K562 (cell line): ENCODE results near the gene GXYLT2.

ENCODE experiments used
- BACH1 ChIP-seq: fragments of 200-800 bp; sonication (Bioruptor generic); IDR thresholded peaks from 2 replicates; pipeline ENCODE4 v1.6.1; 2016; ENCODE audit warnings: missing genetic modification characterization, missing compliant biosample characterization
- CHD4 ChIP-seq: fragments of 200-600 bp; sonication (generic); IDR thresholded peaks from 3 replicates; pipeline ENCODE4 v1.6.1; 2012; ENCODE audit warnings: low read depth, mild to moderate bottlenecking, mixed read lengths, low read length, inconsistent platforms; ENCODE audit not compliant: insufficient read depth, insufficient replicate concordance, poor library complexity, severe bottlenecking
- EP300 ChIP-seq: IDR thresholded peaks from 2 replicates; pipeline ENCODE4 v1.6.1; 2012; ENCODE audit warnings: low read length, improper control_type of control experiment
- ERF ChIP-seq: fragments of 450-650 bp; formaldehyde crosslinking; IDR thresholded peaks from 2 replicates; pipeline ENCODE4 v1.4.0; 2020; ENCODE audit warnings: mild to moderate bottlenecking, mixed read lengths
- HDGF ChIP-seq: fragments of 450-650 bp; IDR thresholded peaks from 2 replicates; pipeline ENCODE4 v1.6.1; 2016
- JUN ChIP-seq, 2 experiments: sonication (generic) in 1 of 2; formaldehyde crosslinking in 1 of 2; IDR thresholded peaks; 2 replicates each; pipeline versions ENCODE4 v1.6.1 to v1.8.0; 2012 to 2022; ENCODE audit warnings: borderline replicate concordance in 2 of 2, mild to moderate bottlenecking in 2 of 2, improper control_type of control experiment in 1 of 2, low read depth in 1 of 2, low read length in 1 of 2, missing genetic modification reagents in 1 of 2
- POLR2AphosphoS5 ChIP-seq: IDR thresholded peaks from 2 replicates; pipeline ENCODE4 v1.6.1; 2011; ENCODE audit warnings: mild to moderate bottlenecking, low read depth, low read length, moderate library complexity; ENCODE audit not compliant: control insufficient read depth, insufficient read depth
- SRSF1 ChIP-seq: fragments of 200-400 bp; formaldehyde crosslinking; IDR thresholded peaks from 2 replicates; pipeline ENCODE4 v1.6.1; 2017; ENCODE audit warnings: mild to moderate bottlenecking, low read depth, low read length, moderate library complexity
- TAF9B ChIP-seq: fragments of 450-650 bp; IDR thresholded peaks from 2 replicates; pipeline ENCODE4 v1.6.1; 2018; ENCODE audit warnings: mild to moderate bottlenecking; ENCODE audit not compliant: partially characterized antibody
- YY1 ChIP-seq, 3 experiments: IDR thresholded peaks; 2 replicates each; pipeline ENCODE4 v1.6.1; 2011; ENCODE audit warnings: low read length in 2 of 3, mild to moderate bottlenecking in 2 of 3, moderate library complexity in 2 of 3, borderline replicate concordance in 1 of 3, control low read depth in 1 of 3, low read depth in 1 of 3; ENCODE audit not compliant: insufficient read depth in 3 of 3, insufficient replicate concordance in 2 of 3, control insufficient read depth in 1 of 3, insufficient read length in 1 of 3; ENCODE audit errors: extremely low read depth in 1 of 3
- ZNF384 ChIP-seq: IDR thresholded peaks from 2 replicates; pipeline ENCODE4 v1.6.1; 2012; ENCODE audit warnings: low read depth, low read length, improper control_type of control experiment
- TF ChIP-seq, protein P1 (sequence below): sonication (generic); formaldehyde crosslinking; IDR thresholded peaks from 2 replicates; pipeline ENCODE4 v1.9.0; 2022; ENCODE audit warnings: mild to moderate bottlenecking, missing genetic modification reagents
- TF ChIP-seq, protein P2 (sequence below): fragments of 450-650 bp; formaldehyde crosslinking; IDR thresholded peaks from 2 replicates; pipeline ENCODE4 v1.4.0; 2020; ENCODE audit warnings: mild to moderate bottlenecking, moderate library complexity

DNA sequence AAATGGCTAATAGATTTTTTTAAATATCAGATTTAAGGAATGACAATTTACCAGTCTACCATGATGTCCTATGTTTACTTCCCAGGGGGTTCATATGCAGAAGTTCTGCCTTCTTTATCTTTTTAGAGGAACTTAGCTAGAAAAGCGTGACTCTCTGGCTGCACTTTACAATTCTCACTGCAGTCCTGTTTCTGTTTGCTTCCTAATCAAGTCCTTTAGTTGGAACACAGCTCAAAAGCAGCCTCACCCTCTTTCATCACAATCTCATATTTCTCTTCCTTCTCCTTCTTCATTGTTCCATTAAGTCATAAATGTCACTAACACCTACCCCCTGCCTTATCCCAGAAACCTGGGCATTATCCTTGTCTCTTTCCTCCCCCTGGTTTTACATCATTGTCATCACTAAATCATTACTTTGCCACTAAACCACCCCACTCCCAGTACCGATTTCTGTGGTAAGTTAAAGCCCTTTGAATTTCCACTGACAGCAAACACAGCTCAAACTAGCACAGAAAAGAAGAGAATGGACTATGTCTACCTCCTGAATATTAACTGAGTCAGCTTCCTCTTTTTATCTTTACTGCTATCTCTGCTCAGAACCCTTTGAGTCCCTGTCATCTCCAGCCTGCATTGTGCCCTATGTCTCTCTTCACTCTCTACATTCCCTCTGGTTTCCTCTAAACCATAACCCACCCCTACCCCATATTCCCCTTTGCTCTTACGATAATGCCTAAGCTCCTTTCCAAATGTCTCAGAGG, 94.9 kb downstream of the GXYLT2 start:
- TF ChIP-seq ZNF384 = no peak
- TF ChIP-seq, protein P1, sequence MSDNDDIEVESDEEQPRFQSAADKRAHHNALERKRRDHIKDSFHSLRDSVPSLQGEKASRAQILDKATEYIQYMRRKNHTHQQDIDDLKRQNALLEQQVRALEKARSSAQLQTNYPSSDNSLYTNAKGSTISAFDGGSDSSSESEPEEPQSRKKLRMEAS (CRISPR knock-in tag) = no peak
- no peak for TF ChIP-seq TAF9B
- TF ChIP-seq YY1 (IDR thresholded peaks at IDR 0.05; ENCODE audit: borderline replicate concordance in 1 of 3, control insufficient read depth in 1 of 3, extremely low read depth in 1 of 3, insufficient read depth in 3 of 3, insufficient read length in 1 of 3, insufficient replicate concordance in 2 of 3, low read depth in 1 of 3, low read length in 2 of 3) = no peak
- no peak for TF ChIP-seq SRSF1
- TF ChIP-seq POLR2AphosphoS5 = no peak
- TF ChIP-seq BACH1 (tag) = no peak
- TF ChIP-seq, protein P2, sequence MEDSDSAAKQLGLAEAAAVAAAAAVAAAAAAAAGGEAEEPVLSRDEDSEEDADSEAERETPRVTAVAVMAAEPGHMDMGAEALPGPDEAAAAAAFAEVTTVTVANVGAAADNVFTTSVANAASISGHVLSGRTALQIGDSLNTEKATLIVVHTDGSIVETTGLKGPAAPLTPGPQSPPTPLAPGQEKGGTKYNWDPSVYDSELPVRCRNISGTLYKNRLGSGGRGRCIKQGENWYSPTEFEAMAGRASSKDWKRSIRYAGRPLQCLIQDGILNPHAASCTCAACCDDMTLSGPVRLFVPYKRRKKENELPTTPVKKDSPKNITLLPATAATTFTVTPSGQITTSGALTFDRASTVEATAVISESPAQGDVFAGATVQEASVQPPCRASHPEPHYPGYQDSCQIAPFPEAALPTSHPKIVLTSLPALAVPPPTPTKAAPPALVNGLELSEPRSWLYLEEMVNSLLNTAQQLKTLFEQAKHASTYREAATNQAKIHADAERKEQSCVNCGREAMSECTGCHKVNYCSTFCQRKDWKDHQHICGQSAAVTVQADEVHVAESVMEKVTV (CRISPR knock-in tag) = no peak
- no peak for TF ChIP-seq HDGF
- TF ChIP-seq ERF (CRISPR knock-in tag) = no peak
- no peak for TF ChIP-seq EP300
- TF ChIP-seq JUN (IDR thresholded peaks at IDR 0.05; ENCODE audit: borderline replicate concordance, low read depth, low read length) = no peak
- TF ChIP-seq JUN (CRISPR knock-in tag; IDR thresholded peaks at IDR 0.05; ENCODE audit: borderline replicate concordance) = no peak
- TF ChIP-seq CHD4 = no peak
